HEK293T (cell line): Measurements from ENCODE around the gene KIF4B.

Experiments used
- FOXA1 ChIP-seq: fragments of 450-650 bp; IDR thresholded peaks from 2 replicates; pipeline ENCODE4 v1.6.1; 2016; ENCODE audit warnings: mild to moderate bottlenecking
- HDGF ChIP-seq: fragments of 450-650 bp; IDR thresholded peaks from 2 replicates; pipeline ENCODE4 v1.6.1; 2017; ENCODE audit warnings: antibody characterized with exemption, borderline replicate concordance
- L3MBTL2 ChIP-seq: fragments of 450-650 bp; conservative IDR thresholded peaks from 2 replicates; pipeline ENCODE4 v1.6.1; 2016; ENCODE audit warnings: mild to moderate bottlenecking
- NFRKB ChIP-seq: fragments of 450-650 bp; IDR thresholded peaks from 2 replicates; pipeline ENCODE4 v1.6.1; 2016; ENCODE audit warnings: mild to moderate bottlenecking, moderate library complexity
- SP1 ChIP-seq: fragments of 450-650 bp; IDR thresholded peaks from 2 replicates; pipeline ENCODE4 v1.6.1; 2017
- SUZ12 ChIP-seq: fragments of 450-650 bp; IDR thresholded peaks from 2 replicates; pipeline ENCODE4 v1.6.1; 2016; ENCODE audit warnings: mild to moderate bottlenecking
- TF ChIP-seq, protein P1 (sequence below): fragments of 450-650 bp; IDR thresholded peaks from 2 replicates; pipeline ENCODE4 v1.6.1; 2016

DNA sequence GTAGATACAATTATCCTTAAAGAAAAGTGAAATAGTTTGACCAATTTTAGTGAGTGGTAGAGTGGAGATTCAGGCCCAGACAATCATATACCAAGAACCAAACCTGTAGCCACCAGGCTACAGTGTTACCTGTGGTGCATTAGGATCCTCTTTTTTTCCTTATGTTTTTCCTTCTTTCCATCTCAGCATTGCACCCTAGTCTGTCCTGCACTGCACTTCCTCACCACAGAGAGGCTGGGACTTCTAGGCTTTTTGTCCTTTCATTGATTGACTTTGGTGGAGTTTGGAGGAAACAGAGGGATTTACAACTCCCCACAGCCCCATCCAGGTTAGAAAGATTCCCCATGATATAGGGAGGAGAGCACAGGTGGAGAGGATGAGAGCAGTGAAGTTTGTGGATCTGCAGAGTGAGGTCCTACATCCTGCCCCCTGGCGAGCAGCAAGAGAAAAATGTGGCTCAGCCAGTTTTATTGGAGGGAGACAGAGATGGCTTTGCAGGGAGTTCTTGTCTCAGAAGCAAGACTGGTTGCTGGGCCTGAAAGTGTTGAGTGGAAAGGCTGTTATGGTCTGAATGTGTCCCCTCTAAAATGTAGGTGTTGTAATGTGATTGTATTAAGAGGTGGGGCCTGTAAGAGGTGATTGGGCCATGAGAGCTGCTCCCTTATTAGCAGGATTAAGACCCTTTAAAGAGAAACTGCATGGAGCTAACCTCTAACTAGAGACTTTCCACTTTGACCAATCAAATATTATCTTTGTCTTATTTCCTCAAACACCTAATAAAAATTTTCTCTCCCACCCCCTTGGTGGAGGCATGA, 36.2 kb downstream of the KIF4B start:
- TF ChIP-seq SUZ12 (no peak), HDGF (no peak), SP1 (no peak), FOXA1 (no peak), L3MBTL2 (no peak), NFRKB (no peak)
- TF ChIP-seq, protein P1, sequence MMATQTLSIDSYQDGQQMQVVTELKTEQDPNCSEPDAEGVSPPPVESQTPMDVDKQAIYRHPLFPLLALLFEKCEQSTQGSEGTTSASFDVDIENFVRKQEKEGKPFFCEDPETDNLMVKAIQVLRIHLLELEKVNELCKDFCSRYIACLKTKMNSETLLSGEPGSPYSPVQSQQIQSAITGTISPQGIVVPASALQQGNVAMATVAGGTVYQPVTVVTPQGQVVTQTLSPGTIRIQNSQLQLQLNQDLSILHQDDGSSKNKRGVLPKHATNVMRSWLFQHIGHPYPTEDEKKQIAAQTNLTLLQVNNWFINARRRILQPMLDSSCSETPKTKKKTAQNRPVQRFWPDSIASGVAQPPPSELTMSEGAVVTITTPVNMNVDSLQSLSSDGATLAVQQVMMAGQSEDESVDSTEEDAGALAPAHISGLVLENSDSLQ, result no peak
